ENCODE measurements around the gene DNAJA2.
A peak's percentile ranks its signal among the peaks of the same experiment; 100 is the strongest.

The DNAJA2 gene

DNA sequence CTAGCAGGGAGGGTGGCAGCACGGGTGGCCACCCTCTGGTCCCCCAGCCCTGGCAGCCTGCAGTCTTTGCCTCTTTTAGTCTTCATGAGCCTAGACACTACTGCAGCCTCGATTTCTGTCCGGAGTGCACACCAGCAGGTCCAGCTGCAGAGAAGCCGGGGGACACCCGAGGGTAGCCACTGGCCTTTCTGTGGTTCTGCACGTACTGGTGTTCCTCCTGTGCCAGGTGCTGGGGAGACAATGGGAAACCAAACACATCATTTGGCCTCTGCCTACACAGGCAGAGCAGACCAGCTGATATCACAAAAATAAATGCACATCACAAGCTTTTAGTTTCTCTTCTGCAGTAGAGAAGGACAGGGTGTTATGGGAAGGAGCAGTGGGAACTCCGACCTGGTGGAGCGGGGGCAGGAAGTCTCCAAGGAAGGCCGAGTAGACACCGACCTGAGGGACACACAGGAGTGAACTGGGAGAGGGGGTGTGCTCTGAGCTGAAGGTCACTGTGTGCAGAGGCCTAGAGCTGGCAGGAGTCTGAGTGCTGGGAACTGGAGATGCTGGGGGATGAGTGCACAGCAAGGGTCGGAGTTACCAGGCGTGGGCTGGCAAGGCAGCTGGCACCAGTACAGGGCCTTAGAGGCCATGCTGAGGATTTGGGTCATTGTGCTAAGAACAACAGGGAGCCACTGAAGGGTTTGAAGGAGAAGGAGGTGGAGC, 66.3 kb downstream of the DNAJA2 start:
- H3K27ac ChIP-seq, result peak overlapping the region; percentile 35
- DNase-seq (ENCODE audit: low spot score), result no peak
- TF ChIP-seq, protein P1, sequence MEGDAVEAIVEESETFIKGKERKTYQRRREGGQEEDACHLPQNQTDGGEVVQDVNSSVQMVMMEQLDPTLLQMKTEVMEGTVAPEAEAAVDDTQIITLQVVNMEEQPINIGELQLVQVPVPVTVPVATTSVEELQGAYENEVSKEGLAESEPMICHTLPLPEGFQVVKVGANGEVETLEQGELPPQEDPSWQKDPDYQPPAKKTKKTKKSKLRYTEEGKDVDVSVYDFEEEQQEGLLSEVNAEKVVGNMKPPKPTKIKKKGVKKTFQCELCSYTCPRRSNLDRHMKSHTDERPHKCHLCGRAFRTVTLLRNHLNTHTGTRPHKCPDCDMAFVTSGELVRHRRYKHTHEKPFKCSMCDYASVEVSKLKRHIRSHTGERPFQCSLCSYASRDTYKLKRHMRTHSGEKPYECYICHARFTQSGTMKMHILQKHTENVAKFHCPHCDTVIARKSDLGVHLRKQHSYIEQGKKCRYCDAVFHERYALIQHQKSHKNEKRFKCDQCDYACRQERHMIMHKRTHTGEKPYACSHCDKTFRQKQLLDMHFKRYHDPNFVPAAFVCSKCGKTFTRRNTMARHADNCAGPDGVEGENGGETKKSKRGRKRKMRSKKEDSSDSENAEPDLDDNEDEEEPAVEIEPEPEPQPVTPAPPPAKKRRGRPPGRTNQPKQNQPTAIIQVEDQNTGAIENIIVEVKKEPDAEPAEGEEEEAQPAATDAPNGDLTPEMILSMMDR (conservative IDR thresholded peaks at IDR 0.05; ENCODE audit: low read depth), result no peak
- CTCF ChIA-PET, result interaction anchor here (0.7 to 2.7 kb wide), 3 partner anchors 24 to 53 kb away, joined by 3 to 31 read pairs (median 4); no protein-coding TSS in a partner anchor
- POLR2A ChIA-PET (ENCODE audit: low non-redundant PET), result no interaction called here

DNA sequence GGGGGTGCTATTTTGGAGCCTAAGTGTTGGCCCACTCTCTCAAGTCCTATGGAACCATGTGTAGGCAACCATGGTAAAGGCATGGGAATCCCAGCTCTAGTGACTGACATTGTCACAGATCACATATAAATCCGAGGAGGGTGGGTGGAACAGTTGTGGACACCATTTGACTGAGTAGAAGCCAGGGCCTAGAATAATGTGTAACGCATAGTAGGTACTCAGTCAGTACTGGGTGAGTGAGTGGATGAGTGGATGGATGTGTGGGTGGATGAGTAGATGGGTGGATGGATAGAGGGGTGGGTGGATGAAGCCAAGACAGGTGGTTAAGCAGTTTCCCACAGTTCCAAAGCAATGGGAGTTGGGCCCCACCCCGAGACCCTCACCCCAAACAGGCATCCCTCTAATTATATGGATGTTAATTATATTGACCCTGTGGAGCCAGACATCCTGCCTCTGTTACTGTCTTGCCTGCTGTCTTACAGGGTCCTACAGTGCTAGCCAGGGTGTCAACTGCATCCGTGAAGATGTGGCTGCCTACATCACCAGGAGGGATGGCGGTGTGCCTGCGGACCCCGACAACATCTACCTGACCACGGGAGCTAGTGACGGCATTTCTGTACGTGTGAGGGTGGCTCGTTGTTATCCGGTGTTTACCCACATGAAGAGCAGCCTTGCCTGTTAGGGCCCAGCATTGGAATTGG, 67.0 kb downstream of the DNAJA2 start:
- no peak for DNase-seq (ENCODE audit: low spot score)
- H3K27ac ChIP-seq, result peak overlapping the region; percentile 35; the same call in 1 of the 2 replicates
- POLR2A ChIA-PET (ENCODE audit: low non-redundant PET), result no interaction called here
- TF ChIP-seq, protein P1 (conservative IDR thresholded peaks at IDR 0.05; ENCODE audit: low read depth), result no peak
- CTCF ChIA-PET, result interaction anchor here (0.7 to 2.7 kb wide), 4 partner anchors 24 to 53 kb away, joined by 3 to 31 read pairs (median 4); no protein-coding TSS in a partner anchor
